Measurements from ENCODE around the gene HS3ST2.
A peak's percentile ranks its signal among the peaks of the same experiment; 100 is the strongest.

Gene HS3ST2

DNA sequence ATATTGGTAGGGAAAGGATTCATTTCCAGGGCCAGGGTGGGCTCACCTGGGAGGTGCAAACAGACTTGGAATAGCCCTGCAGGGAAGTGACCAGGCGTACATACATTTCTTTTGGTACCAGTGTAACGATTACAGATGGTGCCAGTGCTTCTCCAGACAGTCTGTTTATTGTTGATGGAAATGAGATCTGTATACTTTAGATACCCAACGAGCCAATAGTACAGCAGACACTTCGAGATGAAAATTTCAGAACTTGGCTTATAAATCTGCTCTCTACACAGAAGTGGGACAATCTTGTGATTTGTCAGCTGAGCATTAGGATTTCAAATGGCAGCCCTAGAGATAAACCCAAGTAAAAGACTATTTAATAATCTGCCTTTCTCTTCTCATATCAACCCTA is 57.9 kb downstream of the HS3ST2 start:
- no peaks in the 10 kb centered on the region for H3K27me3 ChIP-seq
- H3K36me3 ChIP-seq = no peaks in the 10 kb centered on the region
- H3K9me3 ChIP-seq = no peaks in the 10 kb centered on the region; the same call in 1 of the 2 replicates
- TF ChIP-seq CTCF (IDR thresholded peaks at IDR 0.05; ENCODE audit: low read depth, low read length) = no peak
- peaks cover 9% of the 10 kb centered on the region; the same call in 1 of the 2 replicates for H3K4me1 ChIP-seq
- no peak overlapping the region for H3K4me3 ChIP-seq (ENCODE audit: low read depth, low read length)
- DNase-seq = no peak

DNA sequence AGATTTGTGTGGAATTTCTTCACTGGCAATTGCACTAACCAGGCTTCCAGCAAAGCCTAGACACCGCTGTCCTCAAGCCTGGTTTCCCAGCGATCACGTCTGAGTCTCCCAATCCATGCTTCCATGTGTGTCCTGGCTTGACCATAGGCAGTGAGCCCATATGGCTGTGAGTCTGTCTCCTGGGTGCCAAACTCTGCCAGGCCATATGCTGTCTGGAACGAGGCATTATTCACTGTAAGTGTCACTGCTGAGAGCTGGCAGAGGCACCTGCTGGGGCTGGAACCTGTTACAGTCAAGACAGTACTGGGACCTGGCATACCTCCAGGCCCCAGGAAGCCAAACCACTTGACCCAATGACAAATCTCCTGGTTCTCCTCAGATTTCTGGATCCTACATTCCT is 60.4 kb downstream of the HS3ST2 start:
- peaks cover 3% of the 10 kb centered on the region; the same call in 1 of the 2 replicates for H3K4me1 ChIP-seq
- H3K9me3 ChIP-seq = no peaks in the 10 kb centered on the region; the same call in 1 of the 2 replicates
- DNase-seq = peak; percentile 18
- H3K4me3 ChIP-seq (ENCODE audit: low read depth, low read length) = no peak overlapping the region
- H3K36me3 ChIP-seq = no peaks in the 10 kb centered on the region
- TF ChIP-seq CTCF (IDR thresholded peaks at IDR 0.05; ENCODE audit: low read depth, low read length) = no peak
- no peaks in the 10 kb centered on the region for H3K27me3 ChIP-seq

GRCh38 chr16:22878955-22879354 is 65.0 kb downstream of the HS3ST2 start:
- no peaks in the 10 kb centered on the region for H3K36me3 ChIP-seq
- no peak for DNase-seq
- H3K9me3 ChIP-seq = no peaks in the 10 kb centered on the region; the same call in 1 of the 2 replicates
- H3K27me3 ChIP-seq = no peaks in the 10 kb centered on the region
- TF ChIP-seq CTCF (IDR thresholded peaks at IDR 0.05; ENCODE audit: low read depth, low read length) = no peak
- no peak overlapping the region for H3K4me3 ChIP-seq (ENCODE audit: low read depth, low read length)
- H3K4me1 ChIP-seq = no peaks in the 10 kb centered on the region

GRCh38 chr16:22879466-22879865 is 65.5 kb downstream of the HS3ST2 start:
- no peak for DNase-seq
- no peaks in the 10 kb centered on the region for H3K27me3 ChIP-seq
- H3K9me3 ChIP-seq = no peaks in the 10 kb centered on the region; the same call in 1 of the 2 replicates
- TF ChIP-seq CTCF (IDR thresholded peaks at IDR 0.05; ENCODE audit: low read depth, low read length) = no peak
- no peaks in the 10 kb centered on the region for H3K36me3 ChIP-seq
- H3K4me3 ChIP-seq (ENCODE audit: low read depth, low read length) = no peak overlapping the region
- H3K4me1 ChIP-seq = no peaks in the 10 kb centered on the region

DNA sequence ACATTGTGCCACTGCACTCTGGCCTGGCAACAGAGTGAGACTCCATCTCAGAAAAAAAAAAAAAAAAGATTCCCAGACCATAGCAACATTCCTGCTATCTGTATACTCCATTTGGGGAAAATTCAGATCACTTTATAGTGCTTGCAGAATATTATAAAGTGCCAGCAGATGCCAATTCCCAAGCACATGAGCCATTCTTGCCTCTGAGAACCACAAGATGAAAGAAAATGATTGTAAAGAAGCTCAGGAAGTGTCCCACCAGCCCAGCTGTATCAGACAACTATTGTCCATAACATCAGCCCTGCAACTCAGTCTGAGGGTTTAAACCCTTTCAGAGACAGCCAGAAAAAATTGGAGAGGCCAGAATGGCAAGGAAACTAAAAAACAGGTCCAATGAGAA is 69.0 kb downstream of the HS3ST2 start:
- no peak for DNase-seq
- H3K36me3 ChIP-seq = no peaks in the 10 kb centered on the region
- no peak overlapping the region for H3K4me3 ChIP-seq (ENCODE audit: low read depth, low read length)
- H3K27me3 ChIP-seq = no peaks in the 10 kb centered on the region
- no peaks in the 10 kb centered on the region for H3K4me1 ChIP-seq
- TF ChIP-seq CTCF (IDR thresholded peaks at IDR 0.05; ENCODE audit: low read depth, low read length) = no peak
- no peaks in the 10 kb centered on the region for H3K9me3 ChIP-seq

GRCh38 chr16:22885951-22886350 is 72.0 kb downstream of the HS3ST2 start:
- no peak for TF ChIP-seq CTCF (IDR thresholded peaks at IDR 0.05; ENCODE audit: low read depth, low read length)
- Histone ChIP-seq H3K27me3 (no peaks in the 10 kb centered on the region), H3K4me1 (no peaks in the 10 kb centered on the region), H3K4me3 (ENCODE audit: low read depth, low read length) (no peak overlapping the region), H3K36me3 (no peaks in the 10 kb centered on the region), H3K9me3 (no peaks in the 10 kb centered on the region)
- no peak for DNase-seq
